Hematopoietic multipotent progenitor cell treated with erythropoietin and hydrocortisone succinate and interleukin-3 and kit ligand, for 8 days (in vitro differentiated cells): Measurements from ENCODE around the gene SLC2A2.
A peak's percentile ranks its signal among the peaks of the same experiment; 100 is the strongest.

Source experiments
- DNase-seq: peaks from one replicate; pipeline ENCODE4 v3.0.0-alpha.2; 2015

The SLC2A2 gene

GRCh38 chr3:171028025-171028778 lies 1.7 kb upstream of the SLC2A2 start:
- DNase-seq: peak; percentile 35

- no peak for DNase-seq
These were observed 3.0 kb downstream of the SLC2A2 start for GRCh38 chr3:171023566-171023965.

- DNase-seq: no peak
These were observed 5.1 kb downstream of the SLC2A2 start for GRCh38 chr3:171021377-171021776.

GRCh38 chr3:171018156-171018935 lies 8.2 kb downstream of the SLC2A2 start:
- no peak for DNase-seq

GRCh38 chr3:171013822-171014748 lies 12.4 kb downstream of the SLC2A2 start:
- DNase-seq: no peak

- DNase-seq: no peak
These were observed 14.6 kb downstream of the SLC2A2 start for GRCh38 chr3:171011873-171012336.

DNA sequence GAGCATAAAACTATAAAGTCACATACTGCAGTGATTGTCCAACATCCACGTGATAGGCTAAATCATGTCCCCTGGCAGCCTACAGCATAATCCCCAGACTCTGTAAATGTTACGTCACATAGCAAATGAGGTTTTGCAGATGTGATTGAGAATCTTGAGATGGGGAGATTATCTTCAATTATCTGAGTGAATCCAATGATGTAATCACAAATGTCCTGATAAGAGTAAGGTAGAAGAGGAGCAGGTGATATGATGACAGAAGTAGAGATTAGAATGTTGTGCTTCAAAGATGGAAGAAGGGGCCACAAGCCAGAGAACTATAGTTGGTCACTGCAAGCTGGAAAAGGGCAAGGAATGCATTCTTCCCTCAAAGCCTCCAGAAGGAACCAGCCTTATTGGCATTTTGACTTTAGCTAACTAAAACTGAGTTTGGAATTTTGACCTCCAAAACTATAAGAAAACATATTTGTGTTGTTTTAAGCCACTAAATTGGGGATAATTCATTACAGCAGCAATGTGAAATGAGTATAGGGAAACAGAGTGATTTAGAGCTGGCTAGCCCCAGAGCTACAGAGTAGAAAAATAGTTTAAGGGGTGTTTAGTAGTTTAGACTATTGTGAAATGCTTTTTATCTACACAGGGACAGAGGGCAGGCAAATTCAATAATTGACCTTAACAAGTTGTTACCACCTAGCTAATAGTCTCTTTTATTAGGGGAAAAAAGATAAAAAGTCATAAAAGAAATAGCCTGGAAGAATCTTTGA lies 15.2 kb downstream of the SLC2A2 start:
- DNase-seq: no peak

DNA sequence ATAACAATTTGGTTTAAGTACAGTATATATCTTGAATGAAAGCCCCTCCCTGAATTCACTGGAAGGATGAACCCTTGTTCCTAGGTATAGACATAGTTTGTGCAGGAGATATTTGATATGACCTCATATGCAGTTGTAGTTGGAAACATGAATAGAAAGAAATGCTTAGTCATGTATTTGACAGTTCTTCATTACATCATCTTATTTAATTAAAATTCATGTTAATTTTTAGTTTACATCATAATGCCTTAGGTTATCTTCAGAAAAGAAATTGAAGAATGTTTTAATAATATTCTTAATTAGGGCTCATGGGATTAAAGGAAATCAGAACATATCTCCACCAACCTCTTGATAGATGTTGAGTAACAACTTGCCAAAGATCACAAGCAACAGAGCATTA lies 19.2 kb downstream of the SLC2A2 start:
- DNase-seq: no peak

GRCh38 chr3:171005648-171006047 lies 20.9 kb downstream of the SLC2A2 start:
- no peak for DNase-seq

DNA sequence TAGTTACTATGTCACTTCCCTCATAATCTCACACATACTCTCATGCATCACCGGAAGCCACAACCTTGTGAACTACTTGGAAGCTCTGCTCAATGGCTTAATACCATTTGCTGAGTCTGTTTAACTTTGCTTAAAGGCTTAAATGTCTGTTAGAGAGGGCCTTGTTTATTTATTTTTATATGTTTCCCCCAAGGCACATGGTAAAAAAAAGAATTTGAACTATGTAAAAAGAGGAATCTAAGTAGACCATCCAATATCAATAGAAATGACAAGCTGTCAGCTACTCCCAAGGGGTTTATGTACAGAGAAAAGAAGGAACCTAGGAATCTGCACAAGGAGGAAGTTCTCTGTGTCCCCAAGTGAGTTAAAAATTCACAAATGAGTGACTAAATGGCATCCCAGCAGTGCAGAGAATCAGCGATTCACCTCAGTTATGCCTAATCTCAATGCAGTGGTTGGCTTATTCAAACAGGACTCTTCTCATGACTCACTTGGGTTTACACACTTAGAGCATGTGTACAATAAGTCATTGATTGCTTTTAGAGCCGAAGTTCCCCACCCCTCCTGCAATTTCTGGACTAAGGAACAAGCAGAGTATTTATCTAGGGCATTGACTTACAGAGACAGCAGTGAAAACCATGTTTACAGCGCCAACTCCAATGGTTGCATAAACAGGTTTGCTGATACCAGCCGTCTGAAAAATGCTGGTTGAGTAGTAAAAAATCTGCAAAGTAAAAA lies 24.4 kb downstream of the SLC2A2 start:
- DNase-seq: no peak

- no peak for DNase-seq
These were observed 25.1 kb downstream of the SLC2A2 start for GRCh38 chr3:171001250-171001893.

DNA sequence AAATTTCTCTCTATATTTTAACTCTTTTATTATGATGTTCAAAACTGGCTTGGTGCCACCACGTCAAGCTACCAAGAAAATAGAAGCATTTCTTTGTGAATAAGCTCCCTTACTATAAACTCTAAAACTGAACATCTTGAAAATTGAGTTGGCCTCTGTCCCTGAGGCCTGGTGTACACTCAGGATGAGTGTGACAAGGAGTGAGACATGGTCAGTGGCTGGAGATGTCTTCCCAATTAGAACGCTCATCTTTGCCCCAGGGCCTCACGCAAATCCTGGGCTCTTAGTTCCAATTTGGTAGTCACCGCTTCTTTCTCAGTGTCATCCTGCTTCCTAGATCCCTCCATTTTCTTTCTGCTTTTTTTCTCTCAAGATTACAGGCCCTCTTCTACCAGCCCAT lies 26.2 kb downstream of the SLC2A2 start:
- no peak for DNase-seq

DNA sequence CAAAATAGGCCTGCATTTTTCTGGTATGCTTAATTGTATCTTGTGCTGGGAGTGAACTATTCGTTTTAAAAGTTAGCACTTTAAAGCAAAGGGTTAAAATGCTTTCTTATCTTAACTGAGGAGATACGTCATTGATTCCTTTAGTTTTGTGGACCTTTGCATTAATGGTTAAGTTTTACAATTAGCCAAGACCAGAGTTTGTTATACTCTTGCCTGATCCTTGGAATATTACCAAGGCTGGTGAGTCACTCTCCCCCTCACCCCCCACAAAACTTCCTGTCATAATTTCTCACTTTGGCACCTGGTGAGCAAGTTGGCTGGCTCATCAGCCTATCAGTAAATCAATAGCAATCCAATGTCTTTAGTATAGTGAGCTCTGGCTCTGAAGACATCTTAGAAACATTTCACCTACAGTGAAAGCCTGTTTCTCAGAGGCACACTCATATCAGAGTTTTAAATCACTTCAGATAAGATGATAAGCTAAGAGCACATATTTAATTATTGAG lies 26.7 kb downstream of the SLC2A2 start:
- DNase-seq: no peak

DNA sequence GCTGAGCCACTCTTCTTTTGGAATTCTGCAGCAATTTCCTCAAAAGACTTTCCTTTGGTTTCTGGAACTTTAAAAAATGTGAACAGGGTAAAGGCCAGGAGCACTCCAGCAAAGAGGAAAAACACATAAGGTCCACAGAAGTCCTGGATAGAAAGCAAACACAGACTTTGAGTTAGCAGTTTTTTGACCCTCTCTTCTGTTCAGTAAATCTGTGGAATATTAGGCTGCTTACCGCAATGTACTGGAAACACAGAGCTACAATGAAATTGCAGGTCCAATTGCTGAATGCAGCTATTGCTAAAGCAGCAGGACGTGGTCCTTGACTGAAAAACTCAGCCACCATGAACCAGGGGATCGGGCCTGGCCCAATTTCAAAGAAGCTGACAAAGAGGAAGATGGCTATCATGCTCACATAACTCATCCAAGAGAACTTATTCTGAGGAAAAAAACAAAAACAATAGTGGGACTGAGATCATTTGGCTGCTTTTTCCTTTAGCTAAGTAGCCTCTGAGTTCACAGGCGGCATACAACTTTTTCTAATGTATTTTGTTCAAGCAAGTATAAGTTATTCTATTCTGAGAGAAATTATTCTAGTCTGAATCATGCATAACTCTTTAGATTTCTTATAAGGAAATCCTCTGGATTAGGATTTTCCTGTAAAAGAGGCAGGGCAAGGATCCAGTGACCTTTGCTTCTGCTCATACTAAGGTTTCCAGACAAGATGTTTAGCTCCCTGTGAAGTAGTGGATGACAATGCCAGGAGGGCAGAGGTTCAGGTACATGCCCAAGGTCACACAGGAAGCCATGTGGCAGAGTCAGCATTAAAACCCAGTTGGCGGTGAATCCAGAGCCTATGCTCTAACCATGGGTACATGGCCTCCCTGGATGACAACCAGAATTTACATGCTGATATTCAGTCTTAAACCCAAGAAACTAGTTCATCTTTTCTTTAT lies 28.3 kb downstream of the SLC2A2 start:
- DNase-seq: no peak

GRCh38 chr3:170992854-170993253 lies 33.7 kb downstream of the SLC2A2 start:
- DNase-seq: no peak

GRCh38 chr3:170991664-170992063 lies 34.9 kb downstream of the SLC2A2 start:
- no peak for DNase-seq

DNA sequence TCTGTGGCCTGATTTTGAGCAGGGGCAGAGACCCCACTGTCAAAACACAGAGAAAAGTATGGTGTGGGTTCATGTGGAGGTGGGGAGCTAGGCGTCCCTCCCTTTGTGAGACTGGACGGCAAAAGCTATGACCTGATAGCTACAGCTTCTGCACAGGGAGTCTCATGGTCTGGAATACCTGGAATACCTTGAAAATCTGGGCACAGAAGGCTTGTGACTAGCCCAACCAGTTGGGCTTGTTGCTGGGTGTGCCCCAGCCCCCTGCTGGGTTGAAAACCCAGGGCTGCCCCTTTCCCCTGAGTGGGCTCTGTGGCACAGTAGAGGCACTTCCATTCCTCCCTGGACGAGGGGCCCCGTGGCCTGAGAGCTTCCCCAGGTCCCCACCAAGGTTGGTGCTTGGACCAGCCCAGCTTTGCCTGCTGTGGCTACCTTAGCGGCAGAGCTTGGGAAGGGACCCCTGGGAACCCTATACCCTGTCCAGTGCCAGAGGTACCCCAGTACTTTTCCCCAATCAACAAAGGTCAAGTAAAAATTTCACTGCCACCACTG lies 37.3 kb downstream of the SLC2A2 start:
- DNase-seq: no peak

- no peak for DNase-seq
These were observed 38.1 kb downstream of the SLC2A2 start for GRCh38 chr3:170988378-170988777.

DNA sequence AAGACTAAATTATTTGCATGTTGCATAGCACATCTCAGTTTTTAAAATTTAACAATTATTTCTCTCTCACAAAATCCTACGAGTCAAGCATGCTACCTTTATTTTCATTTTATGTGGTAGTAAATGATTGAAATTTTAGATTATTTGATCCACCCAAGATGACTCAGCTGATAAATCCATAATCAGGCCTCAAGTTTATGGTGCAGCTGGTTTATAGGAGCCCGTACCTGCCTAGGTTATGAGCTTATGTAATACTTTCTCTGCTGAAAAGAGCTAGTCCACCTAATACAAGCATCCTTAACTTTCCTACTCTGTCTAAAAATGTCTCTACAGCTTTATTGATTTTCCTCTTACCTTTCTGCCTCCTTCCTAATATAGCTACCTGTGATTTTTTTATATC lies 41.2 kb downstream of the SLC2A2 start:
- DNase-seq: no peak
